Myocyte (in vitro differentiated cells): ENCODE data around the gene FBXW9. TPM values are rescaled to one million over a fixed set of nuclear protein-coding genes. Genes with fewer than 3 reads are reported as not detected.
"Not testable (repeated sequence)": the region's sequence is repeated elsewhere in the genome, so short reads cannot be mapped to it uniquely, and the experiment has no call there.

ENCODE experiments used
- DNase-seq: peaks from one replicate; pipeline ENCODE4 v3.0.0-alpha.2; 2012; ENCODE audit warnings: low read depth
- total RNA-seq: library from RNA; depleted of rRNA; stranded (reverse); fragments of >200 nt; gene quantifications from 2 replicates; pipeline ENCODE4 v1.2.3, GENCODE V29; 2014

The FBXW9 gene
- total RNA-seq, 1 donor from 2014 or later = 12.2 TPM

DNA sequence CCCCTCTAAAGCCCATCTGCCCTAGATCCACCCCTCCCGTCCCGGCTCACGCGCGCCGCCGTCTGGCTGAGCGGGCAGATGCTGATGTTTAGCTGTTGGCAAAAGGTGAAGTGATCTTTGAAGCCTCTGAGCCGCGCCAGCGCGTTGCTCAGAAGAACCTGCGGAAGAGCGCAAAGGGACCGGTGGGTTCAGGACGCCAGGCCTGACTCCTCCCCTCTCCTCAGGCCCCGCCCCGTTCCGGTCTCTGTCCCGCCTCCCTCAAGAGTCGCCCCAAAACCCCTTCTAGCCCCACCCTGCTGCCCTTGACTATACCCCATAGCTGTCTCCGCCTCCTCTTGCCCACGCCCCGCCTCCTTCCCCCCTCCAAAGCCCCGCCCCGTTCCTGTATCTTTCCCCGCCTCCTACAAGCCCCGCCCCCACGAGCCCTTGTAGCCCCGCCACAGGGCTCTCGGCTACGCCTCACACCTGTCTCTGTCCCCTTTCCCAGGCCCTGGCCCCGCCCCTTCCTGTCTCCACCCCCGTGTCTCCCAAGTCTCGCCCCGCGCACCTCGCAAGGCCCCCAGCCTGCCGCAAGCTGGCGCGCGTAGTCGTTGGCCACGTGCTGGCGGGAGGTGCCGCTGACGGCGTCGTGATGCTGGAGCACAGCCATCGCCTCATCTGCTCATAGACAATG is 39.4 kb downstream of the FBXW9 start:
- no peak for DNase-seq

DNA sequence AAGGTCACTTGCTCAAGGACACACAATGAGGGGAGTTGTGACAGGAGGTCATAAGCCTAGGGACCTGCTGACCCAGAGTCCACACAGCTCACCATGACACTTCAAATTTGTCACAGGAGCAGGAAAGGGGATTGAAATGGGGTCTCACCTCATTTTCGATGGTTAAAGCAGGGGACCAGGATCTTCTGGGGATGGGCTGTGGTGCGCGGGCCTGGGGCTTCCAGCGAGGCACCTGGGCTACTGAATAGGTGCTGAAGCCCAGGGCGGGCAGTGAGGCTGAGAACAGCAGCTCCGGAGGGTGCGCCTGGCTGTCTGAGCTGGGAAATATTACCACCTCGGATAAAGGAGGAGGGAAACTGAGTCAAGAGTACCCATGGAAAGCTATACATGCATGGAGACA is 40.9 kb downstream of the FBXW9 start:
- DNase-seq = no peak

DNA sequence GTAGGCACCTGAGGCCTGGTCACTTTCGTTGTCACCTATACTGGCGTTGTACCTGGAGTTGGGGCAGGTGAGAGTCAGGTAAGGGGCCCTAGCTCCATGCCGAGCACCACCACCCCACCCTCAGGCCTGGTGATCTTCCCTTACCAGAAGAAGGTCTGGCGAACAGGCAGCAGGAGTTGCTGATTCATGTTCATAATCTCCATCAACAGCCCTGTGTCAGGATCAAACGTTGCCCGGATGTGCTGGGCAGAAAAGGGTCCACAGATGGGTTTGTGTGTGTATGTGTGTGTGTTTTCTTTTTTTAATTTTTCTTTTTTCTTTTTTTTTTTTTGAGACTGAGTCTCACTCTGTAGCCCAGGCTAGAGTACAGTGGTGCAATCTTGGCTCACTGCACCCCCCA is 44.2 kb downstream of the FBXW9 start:
- no peak for DNase-seq

DNA sequence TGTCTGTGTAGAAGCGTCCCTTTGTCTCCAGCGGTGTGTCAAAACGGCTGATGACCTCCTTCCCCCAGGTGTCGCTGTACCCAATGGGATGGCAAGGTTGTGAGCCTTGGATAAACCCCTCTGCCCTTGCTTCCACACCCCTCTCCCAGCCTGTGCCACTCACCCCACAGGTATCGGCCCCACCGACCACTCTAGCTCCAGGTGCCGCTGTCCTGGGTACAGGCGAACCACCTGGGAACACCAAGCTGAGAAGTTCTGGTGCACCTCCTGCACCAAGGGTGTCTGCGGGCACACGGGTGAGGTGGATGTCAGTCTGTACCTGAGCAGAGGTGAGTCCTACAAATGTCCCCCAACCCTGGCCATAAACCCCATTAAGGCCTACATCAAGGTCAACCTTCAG is 46.5 kb downstream of the FBXW9 start:
- no peak for DNase-seq

DNA sequence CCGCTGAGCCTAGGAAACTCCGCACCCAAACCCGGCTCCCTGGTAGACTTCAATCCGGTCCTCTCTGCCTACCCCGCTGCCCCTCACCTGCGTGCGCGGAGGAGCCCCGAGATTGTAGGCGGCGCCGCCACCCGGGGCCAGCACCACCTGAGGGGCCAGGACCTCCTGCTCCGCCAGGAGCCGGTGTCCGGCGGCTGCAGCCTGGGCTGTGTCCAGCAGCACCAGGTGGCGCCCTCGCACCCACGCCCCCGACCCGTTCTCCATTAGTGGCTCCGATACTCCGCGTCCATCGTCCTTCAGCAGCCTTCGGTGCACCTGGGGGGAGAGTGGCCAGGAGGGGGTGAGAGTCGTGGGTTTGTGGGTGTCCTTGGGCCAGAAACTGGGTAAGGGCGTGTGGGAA is 48.3 kb downstream of the FBXW9 start:
- DNase-seq = no peak

DNA sequence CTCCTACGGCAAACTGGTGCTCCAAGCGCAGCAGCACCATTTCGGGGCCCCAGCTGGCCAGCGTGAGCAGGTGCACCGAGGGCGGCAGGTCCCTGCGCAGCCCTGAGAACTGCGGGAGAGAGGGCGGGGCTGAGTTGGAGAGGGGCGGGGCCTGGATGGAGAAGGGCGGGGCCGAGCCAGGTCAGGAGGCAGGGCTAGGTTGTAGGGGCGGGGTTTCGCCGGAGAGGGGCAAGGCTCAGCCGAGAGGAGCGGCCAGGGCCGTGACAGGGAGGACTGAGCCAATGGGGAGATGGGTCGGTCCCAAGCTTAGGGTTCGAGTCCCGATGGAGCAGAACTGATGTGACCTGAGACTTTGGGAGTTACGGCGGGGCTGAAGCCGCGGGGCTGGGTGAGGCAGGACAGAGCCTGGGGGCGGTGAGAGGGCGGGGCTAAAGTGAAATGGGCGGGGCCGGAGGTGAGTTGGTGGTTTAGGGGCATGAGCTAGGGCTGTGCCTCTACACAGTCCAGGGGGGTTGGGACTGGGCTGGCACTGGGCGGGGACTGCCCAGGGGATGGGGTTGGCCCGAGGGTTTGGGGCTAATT is 48.9 kb downstream of the FBXW9 start:
- no peak for DNase-seq

DNA sequence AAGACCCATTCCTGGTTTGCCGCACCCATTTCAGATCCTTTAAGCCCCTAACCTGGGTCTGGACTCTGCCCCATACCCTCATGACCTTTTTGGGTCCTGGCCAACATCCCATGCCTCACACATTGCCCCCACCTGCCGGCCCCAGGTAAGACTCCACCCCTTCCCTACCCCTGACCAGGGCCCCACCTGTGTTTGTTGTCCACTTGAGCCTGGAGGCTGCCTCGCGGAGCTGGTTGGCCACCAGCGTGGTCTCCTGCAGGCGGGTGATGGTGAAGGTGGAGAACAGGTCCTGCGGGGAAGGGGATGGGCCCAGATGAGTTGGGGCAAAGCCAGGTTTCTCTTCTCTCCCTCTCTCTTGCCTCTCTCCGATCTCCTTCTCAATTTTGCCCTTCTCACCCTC is 49.4 kb downstream of the FBXW9 start:
- no peak for DNase-seq

DNA sequence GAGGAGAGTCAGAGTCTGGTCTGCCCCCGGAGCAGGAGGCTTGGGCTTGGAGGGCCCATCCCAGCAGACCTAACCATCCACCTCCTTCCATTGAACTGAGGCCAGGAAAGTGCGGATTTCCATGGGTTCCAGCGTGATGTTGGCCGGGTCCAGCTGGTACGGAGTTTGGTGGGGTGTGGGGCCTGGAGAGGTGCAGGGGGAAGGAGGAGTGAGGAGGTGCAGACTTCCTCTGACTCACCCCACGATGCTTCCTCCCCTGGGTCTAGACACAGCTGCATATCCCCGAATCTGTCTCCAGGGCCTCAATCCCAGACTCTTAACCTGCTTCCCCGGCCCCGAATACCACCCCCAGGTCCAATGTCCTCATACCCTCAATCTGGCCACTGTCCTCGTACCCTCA is 49.9 kb downstream of the FBXW9 start:
- no peak for DNase-seq

DNA sequence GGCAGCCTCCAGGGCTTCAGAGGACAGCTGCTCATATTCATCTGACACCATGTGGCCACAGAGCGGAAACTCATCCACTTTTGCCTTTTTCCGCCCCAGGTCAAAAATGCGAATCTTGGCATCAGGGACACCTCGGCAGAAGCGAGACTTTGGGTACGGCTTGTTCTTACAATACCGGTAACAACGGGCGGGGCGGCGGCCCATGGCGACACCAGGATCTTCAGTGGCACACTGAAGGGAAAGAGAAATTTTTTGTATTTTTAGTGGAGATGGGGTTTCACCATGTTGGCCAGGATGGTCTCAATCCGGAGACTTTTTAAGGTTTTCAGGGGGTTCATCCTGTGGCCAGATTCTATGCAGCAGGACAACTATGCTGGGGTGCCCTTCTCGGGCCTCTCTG is 52.7 kb downstream of the FBXW9 start:
- DNase-seq = not testable (repeated sequence)

DNA sequence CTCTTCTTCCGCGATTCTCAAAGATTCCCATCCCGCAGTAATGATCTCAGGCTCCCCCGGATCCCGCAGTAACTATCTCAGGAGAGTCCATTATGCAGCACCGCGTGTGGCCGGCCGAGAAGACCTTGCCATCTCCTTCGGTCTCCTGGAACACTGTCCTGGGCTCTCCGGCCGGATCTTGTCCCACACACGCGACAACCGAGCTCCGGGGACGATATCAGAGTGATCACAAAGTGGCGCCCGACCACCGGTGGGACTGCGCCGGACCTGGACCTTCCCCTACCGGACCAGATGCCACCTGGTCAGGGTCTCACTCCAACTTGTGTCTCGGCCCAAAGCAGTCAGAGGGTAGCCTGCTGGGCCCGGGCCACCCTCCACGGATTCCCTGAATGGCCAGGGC is 53.9 kb downstream of the FBXW9 start:
- no peak for DNase-seq

DNA sequence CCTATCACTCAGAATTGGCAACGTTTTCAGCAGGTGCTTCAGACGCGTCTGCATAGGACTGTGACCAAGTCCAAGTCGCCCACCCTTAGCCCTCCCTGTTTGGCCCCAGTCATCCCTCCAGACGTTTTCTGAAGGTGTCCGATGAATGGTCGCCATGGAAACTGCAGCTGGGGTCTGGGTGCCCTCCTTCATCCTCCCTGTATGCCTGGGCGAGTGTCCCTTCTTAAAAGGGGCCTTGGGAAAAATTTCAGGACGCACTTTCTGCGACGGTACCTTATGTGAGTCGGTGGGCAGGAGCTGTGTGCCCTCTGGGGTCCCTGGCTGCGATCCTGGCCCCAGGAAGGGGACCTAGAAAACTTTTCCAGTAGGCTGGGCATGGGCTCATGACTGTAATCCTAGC is 55.0 kb downstream of the FBXW9 start:
- DNase-seq = no peak

DNA sequence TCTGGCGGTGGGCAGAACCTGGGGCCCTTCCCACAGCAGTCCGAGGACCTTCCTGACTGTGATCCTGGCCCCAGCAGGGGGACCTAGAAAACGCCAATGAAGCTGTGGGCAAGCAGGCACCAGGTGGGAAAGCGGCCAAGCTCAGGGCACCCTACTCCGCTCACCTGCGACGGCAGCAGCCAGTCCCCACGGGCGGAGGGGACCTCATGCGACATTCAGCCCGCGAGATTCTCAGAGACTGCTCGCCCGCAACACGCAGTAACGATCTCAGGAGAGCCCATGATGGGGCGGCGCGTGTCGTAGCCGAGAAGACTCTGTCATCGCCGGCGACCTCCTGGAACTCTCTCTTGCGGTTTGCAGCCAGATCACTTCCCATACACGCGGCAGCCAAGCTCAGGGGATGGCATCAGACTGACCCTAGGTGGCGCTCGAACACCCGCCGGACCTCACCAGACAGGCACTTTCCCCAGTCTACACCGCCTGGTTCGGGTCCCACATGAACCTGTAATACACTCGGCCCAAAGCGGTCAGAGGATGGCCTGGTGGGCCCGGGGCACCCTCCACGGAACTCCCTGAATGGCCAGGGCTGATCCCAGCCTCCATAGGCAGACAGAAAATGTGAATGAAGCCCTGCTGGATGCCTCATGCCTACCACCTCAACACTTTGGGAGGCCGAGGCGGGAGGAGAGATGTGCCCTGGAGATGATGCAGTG is 56.4 kb downstream of the FBXW9 start:
- peak; percentile 66 for DNase-seq

Other genes starting within 250 kb of the FBXW9 start
- gene ZNF709, start 211.8 kb downstream of the FBXW9 start, total RNA-seq = 3.2 and 4.4 TPM in 2 replicates
- 5.8 and 6.0 TPM in 2 replicates for gene ZNF564, start 145.1 kb downstream of the FBXW9 start, total RNA-seq
- 5.8 and 8.6 TPM in 2 replicates for gene ZNF490, start 85.8 kb downstream of the FBXW9 start, total RNA-seq
- gene ZNF791, start 85.7 kb downstream of the FBXW9 start, total RNA-seq = 12.5 and 13.6 TPM in 2 replicates
- gene MAN2B1, start 29.9 kb downstream of the FBXW9 start, total RNA-seq = 50.7 and 52.0 TPM in 2 replicates
- 10.2 and 10.5 TPM in 2 replicates for gene WDR83, start 29.8 kb downstream of the FBXW9 start, total RNA-seq
- 72.5 and 97.1 TPM in 2 replicates for gene DHPS, start 14.8 kb downstream of the FBXW9 start, total RNA-seq
- gene GNG14, start 8.6 kb downstream of the FBXW9 start, total RNA-seq = not detected in 2 replicates
- gene TNPO2, start 27.3 kb upstream of the FBXW9 start, total RNA-seq = 45.6 and 51.3 TPM in 2 replicates
- 200 and 262 TPM in 2 replicates for gene TRIR, start 38.1 kb upstream of the FBXW9 start, total RNA-seq
- gene GET3, start 40.9 kb upstream of the FBXW9 start, total RNA-seq = 73.1 and 96.8 TPM in 2 replicates
- 0.05 and 0.24 TPM in 2 replicates for gene BEST2, start 55.2 kb upstream of the FBXW9 start, total RNA-seq
- 39.6 and 49.9 TPM in 2 replicates for gene HOOK2, start 78.9 kb upstream of the FBXW9 start, total RNA-seq
- 84.4 and 96.5 TPM in 2 replicates for gene JUNB, start 94.9 kb upstream of the FBXW9 start, total RNA-seq
- 109 and 130 TPM in 2 replicates for gene PRDX2, start 105.2 kb upstream of the FBXW9 start, total RNA-seq
- not detected in 2 replicates for gene THSD8, start 105.4 kb upstream of the FBXW9 start, total RNA-seq
- 3.5 and 4.3 TPM in 2 replicates for gene RNASEH2A, start 110.0 kb upstream of the FBXW9 start, total RNA-seq
- not detected in 2 replicates for gene RTBDN, start 137.9 kb upstream of the FBXW9 start, total RNA-seq
- gene MAST1, start 141.9 kb upstream of the FBXW9 start, total RNA-seq = 0.42 TPM in 1 of 2 replicates, not detected in the other
- gene DNASE2, start 184.8 kb upstream of the FBXW9 start, total RNA-seq = 21.3 and 22.3 TPM in 2 replicates
- gene KLF1, start 190.6 kb upstream of the FBXW9 start, total RNA-seq = not detected in 2 replicates
- gene GCDH, start 194.5 kb upstream of the FBXW9 start, total RNA-seq = 32.8 and 42.3 TPM in 2 replicates
- 0.16 TPM in 1 of 2 replicates, not detected in the other for gene SYCE2, start 222.7 kb upstream of the FBXW9 start, total RNA-seq
- 47.8 and 55.7 TPM in 2 replicates for gene FARSA, start 237.1 kb upstream of the FBXW9 start, total RNA-seq
- 890 and 1,463 TPM in 2 replicates for gene CALR, start 242.0 kb upstream of the FBXW9 start, total RNA-seq
- 199 and 236 TPM in 2 replicates for gene RAD23A, start 249.2 kb upstream of the FBXW9 start, total RNA-seq